Esophagus squamous epithelium (tissue), 4 donors: ENCODE data around the gene TUBA1C.

Experiments used
- CTCF ChIP-seq, 6 experiments: fragments of 450-650 bp in 4 of 6; fragments of 200-600 bp in 2 of 6; sonication (generic) in 2 of 6; IDR thresholded peaks; one replicate each; pipeline ENCODE4 v1.5.1; 2016 to 2019; ENCODE audit warnings: antibody characterized with exemption in 6 of 6, mild to moderate bottlenecking in 4 of 6, moderate library complexity in 4 of 6
- POLR2A ChIP-seq, 4 donors: fragments of 450-650 bp; IDR thresholded peaks; one replicate each; pipeline ENCODE4 v1.6.1; 2017; ENCODE audit warnings: antibody characterized with exemption in 4 of 4, mild to moderate bottlenecking in 4 of 4, moderate library complexity in 3 of 4

GRCh38 chr12:49263400-49263763 is 1.5 kb upstream of the TUBA1C start:
- TF ChIP-seq CTCF (IDR thresholded peaks at IDR 0.05) (no peak), POLR2A (IDR thresholded peaks at IDR 0.05) (no peak)
